PC-3 (cell line): ENCODE results near the gene BPIFB1. TPM values are rescaled to one million over a fixed set of nuclear protein-coding genes. Genes with fewer than 3 reads are reported as not detected.

Source experiments
- ATAC-seq: fragments of 200-7000 bp; cut with Tn5 transposase; 2 replicates; pipeline ENCODE4 v1.9.1; 2020; ENCODE audit warnings: mild to moderate bottlenecking, moderate library complexity
- BruUV-seq: library from RNA; stranded (reverse); fragments of 400-500 nt; replicated peaks from 2 replicates; lab custom pipeline; 2021; lab: Mats Ljungman, UMichigan
- CTCF ChIA-PET: fragments of 300-600 bp; sonication (Branson Sonifier 250); formaldehyde crosslinking; loops from one replicate; lab custom pipeline; 2022; ENCODE audit warnings: antibody characterized with exemption; lab: Charles Lee
- POLR2A ChIA-PET: fragments of 300-600 bp; sonication (Branson Sonifier 250); formaldehyde crosslinking; loops from one replicate; lab custom pipeline; 2022; ENCODE audit warnings: antibody characterized with exemption; ENCODE audit not compliant: unreplicated experiment; lab: Charles Lee
- DNase-seq: peaks from one replicate; pipeline ENCODE4 v3.0.0-alpha.2; 2015
- H2AFZ ChIP-seq: fragments of 300-600 bp; sonication (generic); 2 replicates; pipeline ENCODE4 v1.6.0; 2016; ENCODE audit warnings: antibody characterized with exemption, low read length
- H3F3A ChIP-seq: fragments of 300-600 bp; sonication (generic); one replicate; pipeline ENCODE4 v1.6.0; 2017; ENCODE audit warnings: antibody characterized with exemption, low read length, control low read depth, mild to moderate bottlenecking; ENCODE audit not compliant: unreplicated experiment
- H3K27ac ChIP-seq: fragments of 300-600 bp; sonication (generic); 2 replicates; pipeline ENCODE4 v1.5.1; 2016; ENCODE audit warnings: mild to moderate bottlenecking, low read length
- H3K27me3 ChIP-seq: fragments of 300-600 bp; sonication (generic); 2 replicates; pipeline ENCODE4 v1.6.1; 2016; ENCODE audit warnings: low read length, mixed read lengths
- H3K36me3 ChIP-seq: fragments of 300-600 bp; sonication (generic); 2 replicates; pipeline ENCODE4 v1.6.1; 2016; ENCODE audit warnings: low read depth, mixed run types, low read length, mixed read lengths
- H3K4me1 ChIP-seq: fragments of 300-600 bp; sonication (generic); 2 replicates; pipeline ENCODE4 v1.5.1; 2016; ENCODE audit warnings: low read length; ENCODE audit not compliant: insufficient read depth
- H3K4me2 ChIP-seq: fragments of 300-600 bp; sonication (generic); 2 replicates; pipeline ENCODE4 v1.6.0; 2016; ENCODE audit warnings: low read length
- H3K4me3 ChIP-seq: fragments of 300-600 bp; sonication (generic); 2 replicates; pipeline ENCODE4 v1.5.1; 2016; ENCODE audit warnings: mild to moderate bottlenecking, low read length, mixed read lengths
- H3K79me2 ChIP-seq: fragments of 300-600 bp; sonication (generic); 2 replicates; pipeline ENCODE4 v1.6.1; 2017; ENCODE audit warnings: low read length, mixed read lengths
- H3K9ac ChIP-seq: fragments of 300-600 bp; sonication (generic); 2 replicates; pipeline ENCODE4 v1.6.0; 2016; ENCODE audit warnings: mild to moderate bottlenecking, low read length
- H3K9me2 ChIP-seq: fragments of 300-600 bp; sonication (generic); replicated peaks from 2 replicates; pipeline ENCODE4 v1.6.1; 2016; ENCODE audit warnings: mixed run types, low read length, mixed read lengths
- H3K9me3 ChIP-seq: fragments of 300-600 bp; sonication (generic); 2 replicates; pipeline ENCODE4 v1.6.1; 2016; ENCODE audit warnings: low read length, mixed read lengths
- H4K20me1 ChIP-seq: fragments of 300-600 bp; sonication (generic); 2 replicates; pipeline ENCODE4 v1.6.1; 2016; ENCODE audit warnings: low read length, mixed read lengths
- CTCF ChIP-seq: fragments of 300-600 bp; sonication (generic); conservative IDR thresholded peaks from 2 replicates; pipeline ENCODE4 v1.5.1; 2017; ENCODE audit warnings: antibody characterized with exemption, low read depth, mild to moderate bottlenecking, low read length
- EZH2 ChIP-seq: fragments of 300-600 bp; sonication (generic); IDR thresholded peaks from one replicate; pipeline ENCODE4 v1.6.1; 2017; ENCODE audit warnings: antibody characterized with exemption, mild to moderate bottlenecking, low read length; ENCODE audit not compliant: unreplicated experiment
- EZH2phosphoT487 ChIP-seq: fragments of 300-600 bp; sonication (generic); IDR thresholded peaks from 2 replicates; pipeline ENCODE4 v1.6.1; 2018; ENCODE audit warnings: mild to moderate bottlenecking, antibody characterized with exemption, low read length, borderline replicate concordance
- intact Hi-C: fragments of 100-400 bp; cut with micrococcal nuclease; formaldehyde crosslinking; loops from 2 replicates; pipeline ENCODE4 v1.9.0; 2023
- total RNA-seq: library from RNA; depleted of rRNA; stranded (reverse); fragments of >200 nt; gene quantifications from 2 replicates; pipeline ENCODE4 v1.2.3, GENCODE V29; 2014

The BPIFB1 gene
- total RNA-seq, 1 experiment from 2014 or later = not detected

- no peak for TF ChIP-seq EZH2
- TF ChIP-seq CTCF = no peak
- no peak for TF ChIP-seq EZH2phosphoT487
- Histone ChIP-seq H3K9me2 (no peaks in the 10 kb centered on the region), H3K27me3 (peaks cover 4% of the 10 kb centered on the region; the same call in 1 of the 2 replicates), H3K9me3 (no peaks in the 10 kb centered on the region), H3K27ac (no peak overlapping the region), H3K79me2 (no peaks in the 10 kb centered on the region), H2AFZ (no peak overlapping the region), H3K4me2 (no peak overlapping the region), H4K20me1 (no peaks in the 10 kb centered on the region), H3K4me1 (no peaks in the 10 kb centered on the region), H3K4me3 (no peak overlapping the region), H3F3A (no peaks in the 10 kb centered on the region), H3K9ac (no peak overlapping the region), H3K36me3 (no peaks in the 10 kb centered on the region)
- ChIA-PET POLR2A (no interaction called here), CTCF (no interaction called here)
- intact Hi-C loops = no loop called here
- no peak for DNase-seq
- no peak for ATAC-seq
- BruUV-seq = no TSS peak
Measured at GRCh38 chr20:33305589-33306057, 22.6 kb downstream of the BPIFB1 start.

- ChIA-PET CTCF (no interaction called here), POLR2A (no interaction called here)
- H3K4me1 ChIP-seq = no peaks in the 10 kb centered on the region
- H3K27ac ChIP-seq = no peak overlapping the region
- no peak overlapping the region for H3K4me3 ChIP-seq
- H3K9me2 ChIP-seq = no peaks in the 10 kb centered on the region
- no peak overlapping the region for H3K4me2 ChIP-seq
- ATAC-seq (no peak), DNase-seq (no peak)
- BruUV-seq = no TSS peak
- no peak overlapping the region for H3K9ac ChIP-seq
- no peaks in the 10 kb centered on the region for H3F3A ChIP-seq
- TF ChIP-seq EZH2phosphoT487 (no peak), EZH2 (no peak), CTCF (no peak)
- no peaks in the 10 kb centered on the region for H3K9me3 ChIP-seq
- intact Hi-C loops = no loop called here
- no peaks in the 10 kb centered on the region for H3K79me2 ChIP-seq
- H4K20me1 ChIP-seq = no peaks in the 10 kb centered on the region
- H3K36me3 ChIP-seq = no peaks in the 10 kb centered on the region
- peaks cover 4% of the 10 kb centered on the region; the same call in 1 of the 2 replicates for H3K27me3 ChIP-seq
- H2AFZ ChIP-seq = no peak overlapping the region
Measured at GRCh38 chr20:33306228-33306627, 23.2 kb downstream of the BPIFB1 start.

- Histone ChIP-seq H3K9me3 (no peaks in the 10 kb centered on the region), H3K4me1 (no peaks in the 10 kb centered on the region), H2AFZ (no peak overlapping the region), H3K4me3 (no peak overlapping the region), H3K36me3 (no peaks in the 10 kb centered on the region), H3K27ac (no peak overlapping the region), H3K27me3 (0 out of 2 replicates have a peak, but pooled peaks cover under 1% of the 10 kb centered on the region), H3K9ac (no peak overlapping the region), H3K9me2 (no peaks in the 10 kb centered on the region), H3K4me2 (no peak overlapping the region), H4K20me1 (no peaks in the 10 kb centered on the region), H3K79me2 (no peaks in the 10 kb centered on the region), H3F3A (no peaks in the 10 kb centered on the region)
- DNase-seq (no peak), ATAC-seq (no peak)
- TF ChIP-seq EZH2phosphoT487 (no peak), EZH2 (no peak), CTCF (no peak)
- CTCF ChIA-PET = no interaction called here
- POLR2A ChIA-PET = no interaction called here
- intact Hi-C loops = no loop called here
- no TSS peak for BruUV-seq
Measured at GRCh38 chr20:33306807-33307206, 23.8 kb downstream of the BPIFB1 start.
